HepG2 (cell line): Measurements from ENCODE around the gene HSPE1. TPM values are rescaled to one million over a fixed set of nuclear protein-coding genes. Genes with fewer than 3 reads are reported as not detected.

Experiments
- ARHGAP35 ChIP-seq: sonication (generic); formaldehyde crosslinking; IDR thresholded peaks from 2 replicates; pipeline ENCODE4 v1.9.0; 2022; ENCODE audit warnings: mild to moderate bottlenecking, inconsistent platforms, moderate library complexity, missing genetic modification reagents, borderline replicate concordance
- HNRNPL ChIP-seq: fragments of 200-400 bp; formaldehyde crosslinking; IDR thresholded peaks from 2 replicates; pipeline ENCODE4 v1.6.1; 2017; ENCODE audit warnings: mild to moderate bottlenecking, low read depth, low read length
- HOXD1 ChIP-seq: sonication (generic); formaldehyde crosslinking; IDR thresholded peaks from 2 replicates; pipeline ENCODE4 v1.5.0; 2020; ENCODE audit warnings: missing genetic modification reagents
- PCBP1 ChIP-seq: fragments of 200-400 bp; formaldehyde crosslinking; IDR thresholded peaks from 2 replicates; pipeline ENCODE4 v1.6.1; 2017; ENCODE audit warnings: mild to moderate bottlenecking, low read depth, low read length, borderline replicate concordance
- POLR2G ChIP-seq: fragments of 200-400 bp; formaldehyde crosslinking; IDR thresholded peaks from 2 replicates; pipeline ENCODE4 v1.6.1; 2018; ENCODE audit warnings: mild to moderate bottlenecking, low read depth, low read length, moderate library complexity
- SIX1 ChIP-seq: sonication (generic); formaldehyde crosslinking; IDR thresholded peaks from 2 replicates; pipeline ENCODE4 v1.4.0; 2020; ENCODE audit warnings: missing genetic modification reagents, borderline replicate concordance
- TARDBP ChIP-seq: sonication (generic); formaldehyde crosslinking; IDR thresholded peaks from 2 replicates; pipeline ENCODE4 v1.8.0; 2022; ENCODE audit warnings: mild to moderate bottlenecking, missing genetic modification reagents
- THAP11 ChIP-seq: IDR thresholded peaks from 2 replicates; pipeline ENCODE4 v1.6.1; 2016; ENCODE audit warnings: missing biosample characterization, missing genetic modification reagents
- ZNF331 ChIP-seq: sonication (generic); formaldehyde crosslinking; IDR thresholded peaks from 2 replicates; pipeline ENCODE4 v1.4.0; 2020; ENCODE audit warnings: missing genetic modification reagents
- ZNF510 ChIP-seq: sonication (generic); formaldehyde crosslinking; IDR thresholded peaks from 2 replicates; pipeline ENCODE4 v1.4.0; 2020; ENCODE audit warnings: low read depth, mild to moderate bottlenecking, missing genetic modification reagents
- ZNF720 ChIP-seq: sonication (generic); formaldehyde crosslinking; IDR thresholded peaks from 2 replicates; pipeline ENCODE4 v1.4.0; 2020; ENCODE audit warnings: missing genetic modification reagents
- ZSCAN21 ChIP-seq: sonication (generic); formaldehyde crosslinking; IDR thresholded peaks from 2 replicates; pipeline ENCODE4 v1.8.0; 2022; ENCODE audit warnings: mild to moderate bottlenecking, missing genetic modification reagents, moderate library complexity, borderline replicate concordance
- polyA plus RNA-seq, 8 experiments: library from polyadenylated mRNA; depleted of rRNA in 3 of 8; stranded (reverse) in 7 of 8; unstranded in 1 of 8; fragments of >200 nt; fragmentation: Illumina TruSeq in 4 of 8; extraction: Trizol in 4 of 8; gene quantifications; 2 replicates each; pipeline versions ENCODE4 v1.2.1 to v1.2.3, GENCODE V29; 2011 to 2016; ENCODE audit warnings: low read depth in 4 of 8, missing spikeins in 1 of 8, mixed read lengths in 1 of 8; ENCODE audit not compliant: insufficient read depth in 1 of 8
- total RNA-seq, 5 experiments: library from RNA; depleted of rRNA; stranded (reverse); fragments of >200 nt; fragmentation: Illumina TruSeq; extraction: Trizol; gene quantifications; 2 replicates each; pipeline ENCODE4 v1.2.3, GENCODE V29; 2016; ENCODE audit warnings: low read depth in 1 of 5
- TF ChIP-seq, protein P1 (sequence below): sonication (generic); formaldehyde crosslinking; IDR thresholded peaks from 2 replicates; pipeline ENCODE4 v1.4.0; 2020; ENCODE audit warnings: missing genetic modification reagents
- TF ChIP-seq, protein P2 (sequence below): sonication (generic); formaldehyde crosslinking; IDR thresholded peaks from 2 replicates; pipeline ENCODE4 v1.5.0; 2020; ENCODE audit warnings: missing genetic modification reagents
- TF ChIP-seq, protein P3 (sequence below): IDR thresholded peaks from 2 replicates; pipeline ENCODE4 v1.6.1; 2016; ENCODE audit warnings: mild to moderate bottlenecking, missing biosample characterization, missing genetic modification reagents
- TF ChIP-seq, protein P4 (sequence below): sonication (generic); formaldehyde crosslinking; IDR thresholded peaks from 2 replicates; pipeline ENCODE4 v1.8.1; 2022; ENCODE audit warnings: low read depth, mild to moderate bottlenecking, missing genetic modification reagents

Gene HSPE1
- total and polyA plus RNA-seq, 2 of the 13 experiments (the other 11 are each of a cell fraction or from before 2014, with no cell fraction given), result 244 to 823 TPM

DNA sequence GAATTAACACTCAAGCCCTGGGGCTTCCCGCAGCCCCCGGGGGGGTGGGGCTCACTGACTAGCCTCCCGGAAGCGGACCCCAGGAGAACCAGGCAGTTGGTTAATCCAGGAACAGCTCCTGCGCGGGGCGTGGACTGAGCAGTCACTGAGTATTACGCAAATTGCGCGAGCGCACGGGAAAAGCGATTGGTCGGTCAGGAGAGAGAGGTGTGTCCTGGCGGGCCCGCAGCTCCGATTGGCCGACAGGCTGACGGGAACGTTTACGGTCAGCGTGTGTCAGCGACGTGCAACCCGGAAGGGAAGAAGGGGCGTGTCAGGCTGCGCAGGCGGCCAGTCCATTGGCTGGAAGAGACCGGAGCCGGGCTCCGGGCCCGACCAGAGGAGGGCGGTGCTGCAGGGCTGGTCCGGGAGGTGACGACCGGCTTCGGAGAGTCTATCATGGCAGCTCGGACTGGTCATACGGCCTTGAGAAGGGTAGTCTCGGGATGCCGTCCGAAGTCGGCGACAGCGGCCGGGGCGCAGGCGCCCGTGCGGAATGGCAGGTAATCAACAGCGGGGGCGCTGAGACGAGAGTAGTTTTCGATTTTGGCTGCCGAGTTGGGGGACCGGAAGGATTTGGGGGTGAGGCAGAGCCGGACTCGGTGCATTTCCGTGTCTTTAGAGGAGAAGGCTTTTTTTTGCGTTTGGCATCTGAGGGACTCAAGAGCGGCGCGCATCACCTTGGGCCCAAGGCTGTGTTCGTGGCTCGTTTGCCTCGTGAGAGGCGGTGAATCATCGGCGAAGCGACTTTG is 46.9 kb upstream of the HSPE1 start, which contains the start of gene COQ10B (continued):
- peak; percentile 87 for TF ChIP-seq THAP11 (CRISPR knock-in tag)
- TF ChIP-seq ZNF720 (CRISPR knock-in tag), result no peak
- TF ChIP-seq TARDBP (CRISPR knock-in tag), result peak; percentile 84
- TF ChIP-seq ZNF510 (CRISPR knock-in tag), result no peak
- TF ChIP-seq HOXD1, result 0 out of 2 replicates have a peak, but pooled peaks have one; percentile 10
- TF ChIP-seq, protein P1, sequence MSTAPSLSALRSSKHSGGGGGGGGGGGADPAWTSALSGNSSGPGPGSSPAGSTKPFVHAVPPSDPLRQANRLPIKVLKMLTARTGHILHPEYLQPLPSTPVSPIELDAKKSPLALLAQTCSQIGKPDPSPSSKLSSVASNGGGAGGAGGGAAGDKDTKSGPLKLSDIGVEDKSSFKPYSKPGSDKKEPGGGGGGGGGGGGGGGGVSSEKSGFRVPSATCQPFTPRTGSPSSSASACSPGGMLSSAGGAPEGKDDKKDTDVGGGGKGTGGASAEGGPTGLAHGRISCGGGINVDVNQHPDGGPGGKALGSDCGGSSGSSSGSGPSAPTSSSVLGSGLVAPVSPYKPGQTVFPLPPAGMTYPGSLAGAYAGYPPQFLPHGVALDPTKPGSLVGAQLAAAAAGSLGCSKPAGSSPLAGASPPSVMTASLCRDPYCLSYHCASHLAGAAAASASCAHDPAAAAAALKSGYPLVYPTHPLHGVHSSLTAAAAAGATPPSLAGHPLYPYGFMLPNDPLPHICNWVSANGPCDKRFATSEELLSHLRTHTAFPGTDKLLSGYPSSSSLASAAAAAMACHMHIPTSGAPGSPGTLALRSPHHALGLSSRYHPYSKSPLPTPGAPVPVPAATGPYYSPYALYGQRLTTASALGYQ (CRISPR knock-in tag), result peak; percentile 51
- TF ChIP-seq ARHGAP35, result peak; percentile 87; the same call in 1 of the 2 replicates
- TF ChIP-seq, protein P2, sequence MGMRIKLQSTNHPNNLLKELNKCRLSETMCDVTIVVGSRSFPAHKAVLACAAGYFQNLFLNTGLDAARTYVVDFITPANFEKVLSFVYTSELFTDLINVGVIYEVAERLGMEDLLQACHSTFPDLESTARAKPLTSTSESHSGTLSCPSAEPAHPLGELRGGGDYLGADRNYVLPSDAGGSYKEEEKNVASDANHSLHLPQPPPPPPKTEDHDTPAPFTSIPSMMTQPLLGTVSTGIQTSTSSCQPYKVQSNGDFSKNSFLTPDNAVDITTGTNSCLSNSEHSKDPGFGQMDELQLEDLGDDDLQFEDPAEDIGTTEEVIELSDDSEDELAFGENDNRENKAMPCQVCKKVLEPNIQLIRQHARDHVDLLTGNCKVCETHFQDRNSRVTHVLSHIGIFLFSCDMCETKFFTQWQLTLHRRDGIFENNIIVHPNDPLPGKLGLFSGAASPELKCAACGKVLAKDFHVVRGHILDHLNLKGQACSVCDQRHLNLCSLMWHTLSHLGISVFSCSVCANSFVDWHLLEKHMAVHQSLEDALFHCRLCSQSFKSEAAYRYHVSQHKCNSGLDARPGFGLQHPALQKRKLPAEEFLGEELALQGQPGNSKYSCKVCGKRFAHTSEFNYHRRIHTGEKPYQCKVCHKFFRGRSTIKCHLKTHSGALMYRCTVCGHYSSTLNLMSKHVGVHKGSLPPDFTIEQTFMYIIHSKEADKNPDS (CRISPR knock-in tag), result 0 out of 2 replicates have a peak, but pooled peaks have one; percentile 90
- TF ChIP-seq HNRNPL, result 0 out of 2 replicates have a peak, but pooled peaks have one; percentile 59
- no peak; the same call in 1 of the 2 replicates for TF ChIP-seq POLR2G
- TF ChIP-seq, protein P3, sequence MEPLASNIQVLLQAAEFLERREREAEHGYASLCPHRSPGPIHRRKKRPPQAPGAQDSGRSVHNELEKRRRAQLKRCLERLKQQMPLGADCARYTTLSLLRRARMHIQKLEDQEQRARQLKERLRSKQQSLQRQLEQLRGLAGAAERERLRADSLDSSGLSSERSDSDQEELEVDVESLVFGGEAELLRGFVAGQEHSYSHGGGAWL, result peak; percentile 72
- peak; percentile 84 for TF ChIP-seq ZSCAN21 (CRISPR knock-in tag)
- no peak for TF ChIP-seq SIX1
- TF ChIP-seq PCBP1, result peak; percentile 87
- TF ChIP-seq, protein P4, sequence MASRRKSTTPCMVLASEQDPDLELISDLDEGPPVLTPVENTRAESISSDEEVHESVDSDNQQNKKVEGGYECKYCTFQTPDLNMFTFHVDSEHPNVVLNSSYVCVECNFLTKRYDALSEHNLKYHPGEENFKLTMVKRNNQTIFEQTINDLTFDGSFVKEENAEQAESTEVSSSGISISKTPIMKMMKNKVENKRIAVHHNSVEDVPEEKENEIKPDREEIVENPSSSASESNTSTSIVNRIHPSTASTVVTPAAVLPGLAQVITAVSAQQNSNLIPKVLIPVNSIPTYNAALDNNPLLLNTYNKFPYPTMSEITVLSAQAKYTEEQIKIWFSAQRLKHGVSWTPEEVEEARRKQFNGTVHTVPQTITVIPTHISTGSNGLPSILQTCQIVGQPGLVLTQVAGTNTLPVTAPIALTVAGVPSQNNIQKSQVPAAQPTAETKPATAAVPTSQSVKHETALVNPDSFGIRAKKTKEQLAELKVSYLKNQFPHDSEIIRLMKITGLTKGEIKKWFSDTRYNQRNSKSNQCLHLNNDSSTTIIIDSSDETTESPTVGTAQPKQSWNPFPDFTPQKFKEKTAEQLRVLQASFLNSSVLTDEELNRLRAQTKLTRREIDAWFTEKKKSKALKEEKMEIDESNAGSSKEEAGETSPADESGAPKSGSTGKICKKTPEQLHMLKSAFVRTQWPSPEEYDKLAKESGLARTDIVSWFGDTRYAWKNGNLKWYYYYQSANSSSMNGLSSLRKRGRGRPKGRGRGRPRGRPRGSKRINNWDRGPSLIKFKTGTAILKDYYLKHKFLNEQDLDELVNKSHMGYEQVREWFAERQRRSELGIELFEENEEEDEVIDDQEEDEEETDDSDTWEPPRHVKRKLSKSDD (CRISPR knock-in tag), result no peak; the same call in 1 of the 2 replicates
- peak; percentile 65; the same call in 1 of the 2 replicates for TF ChIP-seq ZNF331 (CRISPR knock-in tag)
